Smooth muscle cell (in vitro differentiated cells): ENCODE data around the gene AKAP6. TPM values are rescaled to one million over a fixed set of nuclear protein-coding genes. Genes with fewer than 3 reads are reported as not detected.

Source experiments
- DNase-seq: peaks from one replicate; lab custom pipeline; 2025; ENCODE audit not compliant: unreplicated experiment; lab: John Stamatoyannopoulos, UW
- H2AFZ ChIP-seq: fragments of 200-600 bp; sonication (generic); 2 replicates; pipeline ENCODE4 v1.6.0; 2016; ENCODE audit warnings: antibody characterized with exemption, low read depth, mild to moderate bottlenecking
- H3F3A ChIP-seq: fragments of 200-600 bp; sonication (generic); 2 replicates; pipeline ENCODE4 v1.6.0; 2017; ENCODE audit warnings: antibody characterized with exemption, low read depth
- H3K27ac ChIP-seq: fragments of 200-600 bp; sonication (generic); 2 replicates; pipeline ENCODE4 v1.5.1; 2016; ENCODE audit warnings: low read depth, mild to moderate bottlenecking
- H3K27me3 ChIP-seq: fragments of 200-600 bp; sonication (generic); 2 replicates; pipeline ENCODE4 v1.6.1; 2016; ENCODE audit warnings: low read depth, mild to moderate bottlenecking
- H3K36me3 ChIP-seq: fragments of 200-600 bp; sonication (generic); 2 replicates; pipeline ENCODE4 v1.5.1; 2016; ENCODE audit warnings: low read depth
- H3K4me1 ChIP-seq: fragments of 200-600 bp; sonication (generic); 2 replicates; pipeline ENCODE4 v1.5.1; 2016; ENCODE audit warnings: low read depth
- H3K4me2 ChIP-seq: fragments of 200-600 bp; sonication (generic); 2 replicates; pipeline ENCODE4 v1.6.0; 2016; ENCODE audit warnings: mild to moderate bottlenecking
- H3K4me3 ChIP-seq: fragments of 200-600 bp; sonication (generic); 2 replicates; pipeline ENCODE4 v1.5.1; 2016; ENCODE audit warnings: mild to moderate bottlenecking
- H3K79me2 ChIP-seq: fragments of 200-600 bp; sonication (generic); 2 replicates; pipeline ENCODE4 v1.6.0; 2016; ENCODE audit warnings: low read depth, mild to moderate bottlenecking
- H3K9ac ChIP-seq: fragments of 200-600 bp; sonication (generic); 2 replicates; pipeline ENCODE4 v1.6.0; 2016; ENCODE audit warnings: low read depth
- H3K9me3 ChIP-seq: fragments of 200-600 bp; sonication (generic); replicated peaks from 2 replicates; pipeline ENCODE4 v1.5.1; 2016; ENCODE audit warnings: low read depth
- H4K20me1 ChIP-seq: fragments of 200-600 bp; sonication (generic); 2 replicates; pipeline ENCODE4 v1.6.0; 2016; ENCODE audit warnings: low read depth
- WGBS: methylation state at CpG from one replicate; pipeline ENCODE4 v1.1.7; 2016; ENCODE audit warnings: low lambda C conversion rate; 5-methylcytosine and 5-hydroxymethylcytosine counted together
- polyA plus RNA-seq: library from polyadenylated mRNA; unstranded; fragments of >200 nt; fragmentation: Nextera tagmentation; extraction: Ambion mirVana; gene quantifications from 2 replicates; pipeline ENCODE4 v1.2.1, GENCODE V29; 2016
- total RNA-seq: library from RNA; depleted of rRNA; stranded (reverse); fragments of >200 nt; gene quantifications from 2 replicates; pipeline ENCODE4 v1.2.3, GENCODE V29; 2014
- TF ChIP-seq, protein P1 (sequence below): fragments of 200-600 bp; sonication (generic); IDR thresholded peaks from 2 replicates; pipeline ENCODE4 v1.5.1; 2017; ENCODE audit warnings: borderline replicate concordance, mild to moderate bottlenecking, antibody characterized with exemption; ENCODE audit not compliant: insufficient read depth, poor library complexity, severe bottlenecking

AKAP6 gene
- total and polyA plus RNA-seq, 2 experiments from 2014 or later, result 1.3 to 6.4 TPM

DNA sequence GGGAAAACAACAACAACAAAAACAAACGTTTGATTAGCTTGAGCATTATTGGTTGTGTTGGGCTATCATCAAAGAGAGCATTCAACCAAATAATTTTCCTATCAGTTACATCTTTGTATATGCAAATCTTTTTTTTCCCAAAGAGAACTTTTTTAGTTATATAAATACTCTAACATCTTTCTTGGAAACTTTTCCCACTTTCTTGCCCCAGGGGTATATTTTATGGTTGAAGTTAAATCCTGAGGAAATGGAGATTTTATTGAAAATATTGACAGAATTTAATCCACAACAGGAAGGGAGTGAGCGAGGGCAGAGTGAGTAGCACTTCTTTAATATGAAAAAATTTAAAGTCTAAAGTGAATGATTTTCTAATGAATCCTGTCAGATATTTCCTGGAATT, 488.7 kb downstream of the AKAP6 start:
- no peak overlapping the region for H3K9ac ChIP-seq
- H3K27ac ChIP-seq, result no peak overlapping the region
- no peaks in the 10 kb centered on the region for H3K9me3 ChIP-seq
- H3K4me1 ChIP-seq, result no peaks in the 10 kb centered on the region
- H3K79me2 ChIP-seq, result no peaks in the 10 kb centered on the region
- DNase-seq, result no peak
- no peak overlapping the region for H3K4me2 ChIP-seq
- no peak overlapping the region for H3K4me3 ChIP-seq
- no peaks in the 10 kb centered on the region for H3K27me3 ChIP-seq
- no peaks in the 10 kb centered on the region for H4K20me1 ChIP-seq
- 80% methylated on average over 2 of the region's 2 CpGs for whole genome bisulfite sequencing
- H3K36me3 ChIP-seq, result no peaks in the 10 kb centered on the region
- TF ChIP-seq, protein P1, sequence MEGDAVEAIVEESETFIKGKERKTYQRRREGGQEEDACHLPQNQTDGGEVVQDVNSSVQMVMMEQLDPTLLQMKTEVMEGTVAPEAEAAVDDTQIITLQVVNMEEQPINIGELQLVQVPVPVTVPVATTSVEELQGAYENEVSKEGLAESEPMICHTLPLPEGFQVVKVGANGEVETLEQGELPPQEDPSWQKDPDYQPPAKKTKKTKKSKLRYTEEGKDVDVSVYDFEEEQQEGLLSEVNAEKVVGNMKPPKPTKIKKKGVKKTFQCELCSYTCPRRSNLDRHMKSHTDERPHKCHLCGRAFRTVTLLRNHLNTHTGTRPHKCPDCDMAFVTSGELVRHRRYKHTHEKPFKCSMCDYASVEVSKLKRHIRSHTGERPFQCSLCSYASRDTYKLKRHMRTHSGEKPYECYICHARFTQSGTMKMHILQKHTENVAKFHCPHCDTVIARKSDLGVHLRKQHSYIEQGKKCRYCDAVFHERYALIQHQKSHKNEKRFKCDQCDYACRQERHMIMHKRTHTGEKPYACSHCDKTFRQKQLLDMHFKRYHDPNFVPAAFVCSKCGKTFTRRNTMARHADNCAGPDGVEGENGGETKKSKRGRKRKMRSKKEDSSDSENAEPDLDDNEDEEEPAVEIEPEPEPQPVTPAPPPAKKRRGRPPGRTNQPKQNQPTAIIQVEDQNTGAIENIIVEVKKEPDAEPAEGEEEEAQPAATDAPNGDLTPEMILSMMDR, result no peak
- no peak overlapping the region for H2AFZ ChIP-seq
- H3F3A ChIP-seq, result no peaks in the 10 kb centered on the region

DNA sequence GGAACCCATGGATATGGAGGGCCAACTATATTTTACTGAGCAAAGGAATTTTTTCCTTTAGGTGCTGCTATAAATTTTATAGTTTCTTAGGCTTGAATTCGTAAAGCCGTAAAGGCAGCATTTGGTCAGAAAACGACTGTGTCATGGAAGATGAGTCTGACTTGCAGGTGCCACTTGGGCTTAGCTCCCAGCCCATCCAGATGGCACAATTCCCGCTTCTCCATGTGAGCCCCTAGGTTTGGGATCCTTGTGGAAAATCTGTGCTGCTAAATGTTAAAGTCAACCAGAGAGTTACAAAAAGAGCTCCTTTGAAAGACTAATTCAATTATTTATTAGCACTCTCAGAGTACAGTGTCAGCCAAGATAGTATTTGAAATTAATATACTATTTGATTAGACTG, 489.5 kb downstream of the AKAP6 start:
- Histone ChIP-seq H3K4me1 (no peaks in the 10 kb centered on the region), H3K9me3 (no peaks in the 10 kb centered on the region), H2AFZ (no peak overlapping the region), H4K20me1 (no peaks in the 10 kb centered on the region), H3K4me3 (no peak overlapping the region), H3F3A (no peaks in the 10 kb centered on the region), H3K27me3 (no peaks in the 10 kb centered on the region), H3K79me2 (no peaks in the 10 kb centered on the region), H3K27ac (no peak overlapping the region), H3K4me2 (no peak overlapping the region), H3K36me3 (no peaks in the 10 kb centered on the region), H3K9ac (no peak overlapping the region)
- WGBS, result 91% methylated on average over 4 of the region's 4 CpGs
- TF ChIP-seq, protein P1, result no peak
- DNase-seq, result no peak

DNA sequence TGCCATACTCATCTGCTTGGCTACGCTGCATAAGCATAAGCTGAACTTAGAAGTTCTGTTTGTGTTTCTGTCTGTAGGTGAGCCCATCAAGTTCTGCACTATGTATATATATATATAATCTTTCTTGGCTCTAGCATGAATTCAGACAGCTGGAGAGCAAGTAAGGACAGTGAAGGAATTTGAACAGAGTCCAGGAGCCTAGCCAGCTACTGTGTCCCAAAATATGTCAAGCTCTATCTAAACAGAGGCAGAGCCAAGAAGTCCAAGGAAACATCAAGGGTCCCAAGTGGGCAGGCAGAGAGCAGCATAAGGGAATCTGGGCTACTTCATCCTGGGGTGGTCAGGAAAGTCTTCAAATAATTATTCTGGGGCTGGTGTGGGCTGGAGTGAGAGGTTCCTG, 491.1 kb downstream of the AKAP6 start:
- H3K9ac ChIP-seq, result no peak overlapping the region
- no peak overlapping the region for H2AFZ ChIP-seq
- no peak overlapping the region for H3K4me2 ChIP-seq
- no peaks in the 10 kb centered on the region for H4K20me1 ChIP-seq
- H3K27me3 ChIP-seq, result no peaks in the 10 kb centered on the region
- H3K79me2 ChIP-seq, result no peaks in the 10 kb centered on the region
- no peak overlapping the region for H3K4me3 ChIP-seq
- H3K36me3 ChIP-seq, result no peaks in the 10 kb centered on the region
- no peaks in the 10 kb centered on the region for H3F3A ChIP-seq
- no peaks in the 10 kb centered on the region for H3K9me3 ChIP-seq
- WGBS, result 100% methylated on average over 1 of the region's 1 CpG
- no peak for DNase-seq
- no peak overlapping the region for H3K27ac ChIP-seq
- TF ChIP-seq, protein P1, result no peak
- no peaks in the 10 kb centered on the region for H3K4me1 ChIP-seq

DNA sequence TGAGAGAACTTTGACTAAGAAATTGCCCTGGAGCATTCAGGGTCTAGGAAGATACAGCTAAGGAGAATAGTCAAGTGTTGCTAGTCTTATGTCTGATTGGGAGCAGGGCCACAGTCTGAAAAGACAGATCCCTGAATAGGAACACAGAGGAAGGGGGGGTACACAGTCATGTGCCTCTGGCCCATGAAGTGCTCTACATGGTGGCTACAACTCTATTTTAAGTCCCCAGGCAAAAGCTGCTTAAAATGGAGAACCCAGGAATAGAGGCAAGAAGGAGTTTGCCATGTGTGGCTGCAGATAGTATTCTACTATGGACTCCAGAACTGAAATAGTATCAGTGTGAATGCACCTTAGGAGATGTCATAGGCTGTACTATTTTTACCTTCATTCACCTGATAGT, 491.6 kb downstream of the AKAP6 start:
- no peaks in the 10 kb centered on the region for H3K27me3 ChIP-seq
- TF ChIP-seq, protein P1, result no peak

More for the DNA sequence above, 491.6 kb downstream of the AKAP6 start:
- no peaks in the 10 kb centered on the region for H4K20me1 ChIP-seq
- H3K4me1 ChIP-seq, result no peaks in the 10 kb centered on the region
- H3K4me2 ChIP-seq, result no peak overlapping the region
- DNase-seq, result no peak
- no peaks in the 10 kb centered on the region for H3K36me3 ChIP-seq
- no peak overlapping the region for H3K27ac ChIP-seq
- no peak overlapping the region for H2AFZ ChIP-seq
- H3K79me2 ChIP-seq, result no peaks in the 10 kb centered on the region
- H3K9me3 ChIP-seq, result no peaks in the 10 kb centered on the region
- no peak overlapping the region for H3K4me3 ChIP-seq
- no peaks in the 10 kb centered on the region for H3F3A ChIP-seq
- H3K9ac ChIP-seq, result no peak overlapping the region
